Stimulated activated CD4-positive, alpha-beta T cell treated with anti-CD3 and anti-CD28 coated beads, Interleukin-15, amount 100 ng/mL, for 24 hours (primary cell): Measurements from ENCODE around the gene OPCML.

Experiments
- DNase-seq: peaks from one replicate; pipeline ENCODE4 v3.0.0-alpha.2; 2020

Gene OPCML

GRCh38 chr11:132639986-132640385 lies 892.3 kb downstream of the OPCML start:
- DNase-seq = no peak

DNA sequence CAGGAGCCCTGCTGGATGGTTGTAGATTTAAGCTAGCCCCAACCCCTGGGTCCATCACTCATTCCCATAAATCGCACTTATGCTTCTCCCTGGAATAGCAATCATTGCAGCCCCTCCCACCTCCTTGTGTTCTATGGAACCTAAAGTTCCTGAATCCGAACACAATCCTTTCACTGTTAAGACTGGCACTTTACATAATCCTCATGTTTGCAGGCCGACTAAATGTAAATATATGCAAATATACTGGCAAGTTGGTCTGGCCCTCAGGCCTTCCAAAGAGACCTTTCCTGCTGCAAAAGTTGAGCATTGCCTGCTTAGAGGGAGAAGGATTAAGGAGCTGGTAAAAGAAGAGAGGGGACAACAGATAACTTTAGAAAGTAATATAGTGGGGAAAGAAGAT lies 892.9 kb downstream of the OPCML start:
- DNase-seq = no peak

DNA sequence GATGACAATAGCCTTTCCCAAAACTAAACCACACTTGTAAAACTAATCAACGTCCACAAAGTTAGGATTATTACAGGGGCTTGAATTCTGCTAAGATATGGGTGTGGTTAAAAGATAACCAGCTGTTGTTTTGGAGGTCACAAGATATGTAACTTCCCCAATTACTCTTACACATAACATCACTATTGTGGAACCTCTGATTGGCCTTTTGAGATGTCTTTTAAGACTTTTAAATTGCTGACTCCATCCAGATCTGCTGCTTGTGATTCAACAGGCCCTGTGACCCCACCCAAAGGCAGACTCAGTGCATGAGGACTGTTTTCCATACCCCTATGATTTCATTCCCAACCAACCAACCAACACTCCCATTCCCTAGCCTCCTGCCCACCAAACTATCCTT lies 893.9 kb downstream of the OPCML start:
- no peak for DNase-seq

DNA sequence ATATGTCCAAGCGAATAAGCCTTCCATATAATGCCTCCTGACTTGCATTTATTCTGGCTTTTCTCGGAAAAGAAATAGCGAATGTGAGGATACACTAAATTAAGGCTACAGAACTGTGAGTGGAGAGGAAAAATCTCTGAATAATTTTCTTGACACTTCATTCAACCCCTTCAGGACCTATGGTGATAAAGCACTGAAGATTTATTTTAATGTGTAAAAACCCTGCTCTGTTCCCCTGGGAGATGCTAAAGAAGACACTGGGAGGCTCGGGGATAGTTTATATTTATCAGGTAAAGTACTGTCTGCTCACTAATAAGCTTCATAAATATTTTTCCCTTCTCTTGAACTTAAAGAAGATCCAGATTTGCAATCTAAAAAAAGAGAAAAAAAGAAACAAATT lies 895.8 kb downstream of the OPCML start:
- DNase-seq = no peak

DNA sequence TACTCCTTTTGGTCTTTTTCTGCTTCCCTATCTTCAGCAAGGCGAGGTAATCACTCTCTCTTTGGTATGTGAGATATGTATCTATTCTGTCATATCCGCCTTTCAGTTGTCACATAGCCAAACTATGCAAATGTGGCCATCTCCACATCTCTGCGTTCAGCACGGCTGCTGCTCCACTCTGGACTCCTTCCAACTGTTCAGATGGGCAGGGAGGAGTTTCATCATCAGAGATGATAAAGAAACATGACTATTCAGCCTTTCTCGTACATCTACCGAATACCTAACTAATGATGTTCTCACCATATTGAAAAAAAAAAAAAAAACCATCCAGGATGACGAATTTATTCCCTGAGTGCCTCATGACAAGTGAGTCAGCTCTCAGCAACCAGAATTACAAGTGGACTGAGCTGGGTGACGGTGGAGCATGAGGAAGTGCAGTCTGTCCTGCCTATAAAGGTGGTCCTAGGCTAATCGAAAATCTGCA lies 899.6 kb downstream of the OPCML start:
- DNase-seq = no peak

- no peak for DNase-seq
These were observed 900.3 kb downstream of the OPCML start for GRCh38 chr11:132631989-132632388.

- DNase-seq = no peak
These were observed 904.3 kb downstream of the OPCML start for GRCh38 chr11:132627981-132628380.

- no peak for DNase-seq
These were observed 905.9 kb downstream of the OPCML start for GRCh38 chr11:132626446-132626845.

DNA sequence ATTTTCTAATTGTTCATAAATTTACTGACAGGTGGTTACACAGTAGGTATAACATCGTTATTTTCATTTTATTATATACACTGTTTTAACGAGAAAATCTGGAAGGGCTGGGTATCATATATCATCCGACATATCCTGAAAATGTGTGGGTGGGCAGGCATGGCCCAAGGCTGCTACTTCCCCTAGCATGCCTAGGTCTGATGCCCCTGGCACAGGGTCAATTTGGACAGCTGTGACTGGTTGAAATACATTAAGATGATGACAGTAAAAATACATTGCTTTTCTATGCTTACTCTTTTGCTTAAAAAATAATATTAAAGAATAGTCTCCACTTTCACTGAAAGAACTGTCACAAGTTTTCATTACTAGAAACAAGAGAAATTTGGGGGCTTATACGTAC lies 908.8 kb downstream of the OPCML start:
- no peak for DNase-seq

- no peak for DNase-seq
These were observed 910.2 kb downstream of the OPCML start for GRCh38 chr11:132621976-132622580.

- DNase-seq = no peak
These were observed 911.9 kb downstream of the OPCML start for GRCh38 chr11:132620423-132620822.

DNA sequence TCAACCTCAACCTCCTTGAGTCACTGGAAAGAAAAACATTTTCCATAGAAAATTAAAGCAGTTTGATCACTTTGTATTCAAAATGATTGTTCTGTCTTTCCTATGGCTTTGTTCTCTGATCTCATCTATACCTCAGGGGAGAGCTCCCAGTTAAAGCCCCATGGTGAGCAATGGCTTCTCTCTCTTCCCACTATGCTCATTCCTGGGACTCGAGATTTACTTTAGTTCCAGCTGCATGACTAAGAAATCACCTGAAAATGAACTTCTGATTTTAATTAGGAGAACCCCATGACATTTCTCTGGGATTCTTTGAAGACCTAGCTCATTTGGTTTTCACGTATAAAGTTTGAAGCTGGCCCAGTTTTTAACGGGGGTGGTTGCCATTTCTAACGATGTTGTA lies 921.5 kb downstream of the OPCML start:
- no peak for DNase-seq

- no peak for DNase-seq
These were observed 922.1 kb downstream of the OPCML start for GRCh38 chr11:132610216-132610615.

- DNase-seq = no peak
These were observed 924.7 kb downstream of the OPCML start for GRCh38 chr11:132607575-132607974.

GRCh38 chr11:132605825-132606570 lies 926.3 kb downstream of the OPCML start:
- DNase-seq = no peak

DNA sequence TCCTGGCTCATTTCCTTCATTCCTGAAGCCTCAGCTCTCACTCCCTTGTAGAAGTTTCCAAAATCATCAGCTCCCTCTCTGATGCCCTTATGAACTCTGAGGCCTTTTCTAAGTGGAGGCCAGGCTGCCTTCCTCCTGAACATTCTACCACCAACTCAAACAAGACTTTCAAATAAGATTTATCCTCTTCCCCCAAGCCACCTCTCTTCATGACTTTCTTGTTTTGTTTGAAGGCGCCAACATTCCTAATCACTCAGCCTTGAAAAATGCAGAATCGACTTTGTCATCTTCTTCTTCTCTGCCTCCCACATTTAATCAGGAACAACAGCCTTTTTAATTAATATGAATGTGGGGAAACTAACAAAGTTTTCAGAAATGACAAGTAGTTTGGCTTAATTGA lies 927.9 kb downstream of the OPCML start:
- DNase-seq = no peak

DNA sequence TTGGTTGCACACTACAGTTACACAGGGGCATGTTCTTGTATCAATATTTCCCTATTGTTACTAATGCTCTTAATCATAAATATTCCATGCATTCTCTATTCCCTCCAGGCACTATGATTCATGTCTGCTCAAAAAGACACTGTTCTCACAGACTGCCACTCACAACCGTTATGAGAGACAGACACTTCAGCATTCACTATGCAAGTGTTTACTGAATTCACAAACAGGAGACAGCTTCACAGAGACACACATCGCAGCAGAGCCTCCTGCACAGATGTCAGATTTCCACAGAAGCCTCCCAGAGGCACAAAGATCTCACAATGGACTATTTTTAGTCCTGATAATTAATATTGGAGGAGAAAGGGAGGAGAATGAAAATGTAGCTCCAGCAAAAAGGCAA lies 930.4 kb downstream of the OPCML start:
- no peak for DNase-seq

DNA sequence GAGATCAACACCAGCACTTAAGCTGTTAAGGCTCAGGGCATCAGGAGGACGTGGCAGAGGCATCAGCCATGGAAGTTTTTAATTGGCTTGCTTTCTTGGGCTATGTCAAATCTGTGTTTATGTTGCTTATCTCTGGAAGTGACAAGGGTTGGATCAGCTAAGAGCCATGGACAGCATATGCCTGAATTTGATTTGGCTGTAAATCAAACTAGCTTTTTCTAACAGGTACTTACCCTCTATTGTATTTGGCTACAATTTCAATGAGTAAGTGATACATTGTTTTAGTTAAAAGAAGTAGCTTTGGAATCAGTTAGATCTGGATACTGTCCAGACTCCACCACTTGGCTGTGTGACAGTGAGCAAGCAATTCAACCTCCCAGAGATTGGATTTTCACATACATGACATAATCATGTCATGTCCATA lies 936.6 kb downstream of the OPCML start:
- no peak for DNase-seq

- DNase-seq = no peak
These were observed 937.1 kb downstream of the OPCML start for GRCh38 chr11:132595246-132595645.

GRCh38 chr11:132590986-132591385 lies 941.3 kb downstream of the OPCML start:
- DNase-seq = no peak

- no peak for DNase-seq
These were observed 941.7 kb downstream of the OPCML start for GRCh38 chr11:132590554-132590953.

- DNase-seq = no peak
These were observed 942.5 kb downstream of the OPCML start for GRCh38 chr11:132589791-132590190.

- no peak for DNase-seq
These were observed 943.9 kb downstream of the OPCML start for GRCh38 chr11:132588366-132588765.

- DNase-seq = no peak
These were observed 944.6 kb downstream of the OPCML start for GRCh38 chr11:132587716-132588115.

- no peak for DNase-seq
These were observed 945.5 kb downstream of the OPCML start for GRCh38 chr11:132586801-132587200.
